GM18858 (cell line): ENCODE results near the gene CLDN19.
"Not testable (repeated sequence)": the region's sequence is repeated elsewhere in the genome, so short reads cannot be mapped to it uniquely, and the experiment has no call there.

Source experiments
- ATAC-seq: cut with Tn5 transposase; IDR thresholded peaks from one replicate; pipeline ENCODE4 v1.9.1; 2021; ENCODE audit not compliant: unreplicated experiment

The CLDN19 gene

DNA sequence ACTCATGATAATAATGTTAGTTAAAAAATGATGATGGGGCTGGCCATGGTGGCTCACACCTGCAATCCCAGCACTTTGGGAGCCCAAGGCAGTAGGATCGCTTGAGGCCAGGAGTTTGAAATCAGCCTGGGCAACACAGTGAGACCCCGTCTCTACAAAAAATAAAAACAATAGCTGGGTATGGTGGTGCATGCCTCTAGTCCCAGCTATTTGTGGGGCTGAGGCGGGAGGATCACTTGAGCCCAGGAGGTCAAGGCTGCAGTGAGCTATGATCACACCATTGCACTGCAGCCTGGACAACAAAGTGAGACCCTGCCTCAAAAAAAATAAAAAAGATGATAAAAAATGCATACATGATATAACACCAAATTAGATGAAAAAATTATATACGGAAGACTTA is 21.5 kb upstream of the CLDN19 start:
- ATAC-seq, result no peak

DNA sequence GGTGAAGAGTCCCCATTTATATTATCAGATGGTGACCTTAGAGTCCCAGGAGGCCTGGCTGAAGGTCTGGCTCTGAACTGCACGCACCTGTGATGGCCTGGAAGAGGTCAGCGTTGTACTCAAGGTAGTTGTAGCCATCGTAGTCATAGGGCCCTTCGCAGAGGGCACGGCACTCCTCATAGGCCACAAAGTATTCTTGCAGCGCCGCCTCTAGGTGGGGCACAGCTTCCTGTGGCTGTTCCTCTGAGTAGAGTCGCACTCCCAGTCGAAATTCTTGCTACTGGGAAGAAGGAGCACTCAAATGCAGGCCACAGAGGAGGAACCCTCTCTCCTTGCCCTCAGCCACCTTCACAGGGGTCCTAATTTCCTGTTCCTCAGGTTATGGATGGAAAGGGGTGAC is 19.1 kb upstream of the CLDN19 start:
- ATAC-seq, result no peak

DNA sequence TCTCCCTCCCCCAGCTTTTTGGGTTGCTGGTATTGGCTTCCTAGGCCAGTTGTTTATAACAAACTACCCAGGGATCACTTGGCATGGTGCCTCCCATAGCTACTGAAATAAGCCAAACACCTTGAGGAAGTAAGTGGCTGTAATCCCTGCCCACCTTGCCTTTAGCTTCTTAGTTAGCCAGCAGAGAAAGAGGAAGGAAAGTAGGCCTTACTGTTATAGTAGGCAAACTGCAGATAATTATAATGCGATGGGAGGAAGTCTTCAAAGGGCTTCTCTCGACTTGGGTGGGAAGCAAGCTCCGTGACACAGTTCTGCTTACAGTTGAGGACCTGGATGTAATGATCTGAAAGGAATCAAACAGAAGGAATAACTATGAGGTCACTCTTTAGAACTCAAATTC is 18.6 kb upstream of the CLDN19 start:
- no peak for ATAC-seq

DNA sequence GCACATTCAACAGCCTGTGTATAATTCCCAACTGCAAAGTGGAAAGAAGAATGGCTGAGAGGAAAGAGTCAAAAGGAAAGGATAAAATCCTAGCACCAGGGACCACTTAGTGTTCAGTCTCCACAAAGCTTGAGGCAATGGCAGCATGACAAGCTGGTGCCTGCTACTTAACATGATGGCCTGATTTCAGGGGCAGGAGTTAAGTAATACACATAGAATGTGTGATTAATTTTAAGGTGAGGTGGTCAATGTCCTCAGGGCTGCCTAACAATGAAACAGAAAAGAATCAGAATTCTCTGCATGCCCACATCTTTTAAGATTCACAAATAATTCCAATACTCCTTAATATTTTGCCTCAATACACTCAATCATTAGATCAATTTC is 17.8 kb upstream of the CLDN19 start:
- ATAC-seq, result no peak

DNA sequence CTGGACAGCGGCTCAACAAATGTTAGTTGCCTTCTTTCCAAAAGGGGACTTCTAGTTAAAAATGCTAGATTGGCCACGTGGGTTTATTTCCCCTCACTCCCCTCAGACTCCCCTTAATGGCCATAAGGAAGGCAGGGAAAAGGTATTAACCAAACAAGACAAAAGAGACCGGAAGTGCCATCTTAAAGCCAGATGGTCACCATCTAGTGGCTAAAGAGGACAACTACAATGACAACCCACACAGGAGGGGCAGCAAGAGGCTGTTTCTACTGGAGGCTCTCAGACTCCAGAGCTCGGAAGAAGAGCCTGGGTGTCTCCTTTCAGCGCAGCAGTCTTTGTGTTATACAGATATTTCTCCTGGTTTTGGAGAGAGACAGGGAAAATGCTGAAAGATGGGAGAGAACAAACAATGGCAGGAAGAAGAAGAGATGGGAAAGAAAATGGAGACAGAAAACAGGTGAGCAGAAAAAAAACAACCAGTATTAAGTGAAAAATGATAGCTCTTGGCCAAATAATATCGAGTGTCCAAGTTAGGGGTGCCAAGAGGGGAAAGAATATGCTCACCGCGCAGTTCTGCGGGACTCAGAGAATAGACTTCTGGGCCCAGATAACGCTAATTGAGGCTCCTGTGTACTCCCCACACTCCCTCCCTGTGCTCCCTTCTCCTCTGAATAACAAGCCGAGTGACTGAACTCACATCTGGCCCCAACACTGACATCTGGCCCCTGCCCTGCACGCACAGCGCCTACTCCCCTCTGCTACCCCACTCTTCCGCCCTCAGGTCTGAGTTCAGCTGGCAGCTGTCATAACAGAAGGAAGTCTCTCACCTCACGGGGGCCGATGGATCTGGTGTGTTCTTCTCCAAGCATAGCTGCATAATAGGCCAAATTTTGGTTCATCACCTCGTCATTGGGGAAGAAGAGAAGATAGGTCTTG is 17.2 kb upstream of the CLDN19 start:
- ATAC-seq, result no peak

DNA sequence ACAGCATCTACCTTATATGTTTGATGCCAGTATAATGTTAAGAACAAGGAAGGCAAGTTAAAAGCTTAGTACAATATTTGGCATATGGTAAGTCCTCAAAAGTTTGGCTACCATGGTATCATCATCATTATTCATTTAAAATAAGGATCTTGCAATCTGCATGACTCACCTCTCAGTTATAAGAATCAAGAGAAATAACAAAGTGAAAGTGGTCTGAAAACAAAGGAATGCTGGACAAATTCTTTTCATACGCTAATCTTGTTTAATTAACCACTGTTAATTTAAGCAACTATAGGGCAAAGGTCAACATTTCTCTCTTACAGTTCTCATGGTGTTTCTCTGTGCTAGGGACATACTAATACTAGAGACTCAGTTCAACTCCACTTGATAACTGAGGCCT is 13.0 kb upstream of the CLDN19 start:
- ATAC-seq, result no peak

DNA sequence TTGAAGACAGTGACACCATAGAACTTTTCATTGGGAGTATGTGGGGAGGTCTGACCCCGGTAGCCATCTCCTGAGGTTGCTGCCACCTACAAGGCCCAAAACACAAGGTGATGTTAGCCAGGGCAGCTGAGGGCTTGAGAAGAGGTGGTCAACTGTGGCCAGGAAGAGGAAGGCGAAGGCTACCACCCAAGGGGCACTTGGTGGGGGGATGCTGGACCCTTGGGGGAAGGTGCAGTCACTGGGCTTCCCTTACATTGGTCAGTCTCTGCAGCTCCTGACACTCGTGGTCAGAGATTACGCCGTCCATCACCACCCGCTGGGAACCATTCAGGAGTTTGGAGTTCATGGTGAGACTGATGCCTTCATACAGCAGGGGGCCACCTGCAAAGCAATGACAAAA is 12.2 kb upstream of the CLDN19 start:
- ATAC-seq, result no peak

DNA sequence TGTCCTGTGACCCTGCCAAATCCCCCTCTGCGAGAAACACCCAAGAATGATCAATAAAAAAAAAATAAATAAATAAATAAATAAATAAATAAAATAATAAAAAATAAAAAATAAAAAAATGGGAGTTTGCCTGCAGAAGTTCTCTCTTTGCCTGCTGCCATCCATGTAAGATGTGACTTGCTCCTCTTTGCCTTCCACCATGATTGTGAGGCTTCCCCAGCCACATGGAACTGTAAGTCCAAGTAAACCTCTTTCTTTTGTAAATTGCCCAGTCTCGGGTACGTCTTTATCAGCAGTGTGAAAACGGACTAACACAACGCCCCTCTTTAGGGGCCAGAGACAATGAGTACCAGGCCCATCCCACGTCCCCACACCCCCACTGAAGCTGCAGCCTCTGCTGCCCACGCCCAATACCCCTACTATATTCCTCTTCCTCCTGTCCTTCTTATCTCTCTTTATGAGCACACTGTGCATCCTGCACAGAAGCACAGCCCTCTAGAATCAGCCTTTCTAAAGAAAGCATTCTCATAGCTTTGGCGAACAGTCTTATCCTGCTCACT is 11.6 kb upstream of the CLDN19 start:
- ATAC-seq, result not testable (repeated sequence)

DNA sequence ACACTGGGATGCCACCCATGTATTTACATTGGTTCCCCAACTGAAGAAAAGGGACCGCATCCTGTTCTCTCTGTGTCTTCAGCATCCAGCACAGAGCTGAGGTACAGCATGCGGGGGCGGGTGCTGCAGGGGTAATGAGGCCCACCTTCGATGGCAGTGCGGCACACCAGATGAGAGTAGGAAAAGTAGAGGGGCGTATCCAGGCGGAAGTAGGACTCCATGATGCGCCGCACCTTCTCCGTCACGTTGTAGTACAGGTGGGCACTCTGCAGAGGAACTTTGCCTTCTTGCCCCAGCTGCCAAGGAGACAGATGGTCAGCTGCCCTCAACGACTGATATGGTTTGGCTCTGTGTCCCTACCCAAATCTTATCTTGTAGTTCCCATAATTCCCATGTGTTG is 10.0 kb upstream of the CLDN19 start:
- ATAC-seq, result no peak

DNA sequence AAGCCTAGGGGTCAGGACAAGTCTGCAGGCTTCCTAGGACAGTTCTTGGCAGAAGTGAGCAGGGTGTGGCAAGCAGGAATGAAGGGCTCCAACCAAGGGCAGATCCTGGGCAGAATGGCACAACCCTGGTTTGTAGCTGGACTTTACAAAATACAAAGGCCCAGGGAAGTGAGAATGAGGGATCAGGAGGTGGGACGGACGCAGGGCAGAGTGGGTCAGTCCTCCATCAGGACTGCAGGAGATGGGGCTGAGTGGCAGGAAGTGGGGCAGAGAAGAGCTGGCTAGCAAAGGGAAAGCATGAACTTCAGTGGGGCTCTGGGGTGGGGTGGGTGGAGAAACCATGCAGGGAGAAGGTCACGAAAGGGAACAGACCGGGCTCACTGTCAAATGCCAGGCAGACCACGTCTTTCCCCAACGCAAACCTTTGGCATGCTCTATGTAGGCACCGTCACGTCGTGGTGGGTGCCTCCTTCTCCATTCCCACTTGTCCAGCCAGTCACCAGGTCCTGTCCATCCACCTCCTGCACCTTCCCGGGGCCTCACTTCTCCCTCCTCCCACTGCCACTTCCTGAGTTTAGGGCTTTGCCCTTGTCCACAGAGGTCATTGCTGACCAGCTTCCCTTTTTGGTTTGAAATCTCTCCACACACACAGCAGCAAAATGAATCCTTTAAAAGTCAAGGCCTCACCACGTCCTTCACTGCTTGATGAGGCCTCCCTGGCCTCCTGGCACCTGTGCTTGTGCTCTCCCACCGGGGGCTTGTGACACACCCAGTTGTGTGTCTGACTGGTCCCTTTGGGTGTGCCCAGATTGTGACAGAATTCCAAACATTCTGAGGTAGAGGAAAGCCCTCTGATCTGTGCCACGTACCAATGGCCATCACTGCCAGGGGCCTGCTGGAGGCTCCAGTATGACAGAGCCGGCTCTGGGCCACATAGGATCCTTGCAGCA is 8.7 kb upstream of the CLDN19 start:
- ATAC-seq, result no peak

DNA sequence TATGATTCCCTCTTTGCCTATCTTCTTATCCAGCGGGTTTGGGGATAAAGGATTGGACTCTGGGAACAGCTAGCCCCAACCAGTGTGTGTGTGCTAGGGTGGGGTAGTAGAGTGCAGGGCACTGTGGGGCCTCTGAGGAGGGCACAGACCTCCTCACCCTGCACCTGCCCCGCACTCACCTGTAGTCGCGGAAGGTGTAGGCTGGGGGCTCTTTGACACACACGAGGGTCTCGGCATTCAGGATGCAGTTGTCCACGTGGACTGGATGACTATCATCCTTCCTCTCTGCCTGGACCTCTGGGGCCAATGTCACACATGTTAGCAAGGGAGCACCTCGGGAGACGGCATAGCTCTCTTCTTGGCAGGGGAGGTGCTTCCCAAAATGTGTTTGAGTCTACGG is 8.0 kb upstream of the CLDN19 start:
- ATAC-seq, result no peak

DNA sequence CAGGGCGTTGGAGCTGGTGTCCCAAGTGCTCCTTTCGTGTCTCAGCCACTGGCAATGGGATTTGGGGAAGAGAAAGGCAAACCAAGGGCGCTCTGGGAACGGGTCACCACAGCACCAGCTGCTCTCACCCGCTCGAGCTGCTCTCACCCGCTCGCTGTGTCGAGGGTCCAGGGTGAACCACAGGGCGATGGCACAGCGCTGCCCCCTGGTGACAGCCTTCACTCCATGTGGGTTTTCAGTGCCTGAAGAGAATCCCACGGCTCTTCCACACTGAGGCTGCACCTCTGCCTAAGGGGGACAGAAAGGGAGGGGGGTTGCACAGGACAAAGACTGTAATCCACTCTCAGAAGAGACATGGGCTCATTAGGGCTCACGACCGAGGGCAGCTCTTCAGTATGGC is 7.1 kb upstream of the CLDN19 start:
- no peak for ATAC-seq

DNA sequence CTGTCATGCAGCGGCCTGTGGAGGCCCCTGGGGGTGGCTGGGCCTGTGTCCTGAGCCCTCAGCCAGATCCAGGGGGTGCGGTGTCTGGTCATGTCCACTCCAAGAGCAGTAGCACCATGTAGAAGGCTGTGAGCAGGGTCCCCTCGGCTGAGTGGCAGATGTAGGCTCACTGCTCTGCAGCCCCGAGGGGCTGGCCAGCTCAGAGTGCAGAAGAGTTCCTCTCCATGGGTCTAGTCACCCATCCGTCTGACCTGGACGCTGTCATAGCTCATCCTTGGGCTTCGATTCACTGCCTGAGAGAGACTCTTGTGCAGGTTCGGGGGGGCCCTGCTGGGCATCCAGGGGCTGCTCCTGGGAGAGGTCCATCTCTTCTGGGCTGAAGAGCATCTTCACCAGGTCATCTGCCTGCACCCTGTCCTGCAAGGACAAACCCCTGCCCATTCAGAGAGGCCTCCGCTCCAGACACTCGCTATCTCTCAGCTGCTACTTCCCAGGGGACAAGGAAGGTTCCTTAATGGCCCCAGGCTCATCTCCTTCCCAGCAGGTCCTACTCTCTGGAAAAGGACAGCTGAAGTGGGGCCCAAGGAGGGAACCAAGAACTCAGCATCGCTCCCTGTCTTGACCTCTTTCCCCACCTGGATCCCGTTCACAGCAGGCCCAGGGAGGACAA is 6.5 kb upstream of the CLDN19 start:
- no peak for ATAC-seq

DNA sequence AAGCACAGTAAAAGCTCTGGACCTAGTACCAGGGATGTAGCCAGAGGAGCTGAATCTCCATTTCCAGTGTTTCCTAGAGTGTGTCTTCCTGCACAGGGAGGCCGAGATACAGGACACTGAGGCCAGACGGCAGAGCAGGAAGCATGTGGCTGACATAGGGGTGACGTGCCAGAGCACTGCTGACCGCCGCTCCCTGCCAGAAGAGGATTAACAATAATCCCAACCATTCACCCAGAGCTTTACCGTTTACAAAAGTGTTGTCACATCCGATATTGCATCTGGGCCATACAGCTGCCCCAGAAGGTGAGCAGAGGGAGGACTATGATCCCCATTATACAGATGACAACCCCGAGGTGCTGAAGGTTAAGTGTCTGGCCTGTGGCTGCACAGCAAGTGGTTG is 5.8 kb upstream of the CLDN19 start:
- no peak for ATAC-seq

DNA sequence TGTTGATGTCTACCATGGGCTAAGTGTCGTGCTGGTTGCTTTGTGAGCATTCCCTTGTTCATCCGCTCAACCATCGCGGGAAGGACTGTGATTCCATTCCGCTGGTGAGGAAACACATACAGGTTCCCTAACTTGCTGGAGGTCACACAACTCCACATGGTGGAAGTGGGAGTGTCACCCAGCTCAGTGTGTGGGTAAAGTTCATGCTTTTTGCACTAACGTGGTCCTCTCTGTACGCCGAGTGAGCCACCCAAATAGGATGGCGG is 4.0 kb upstream of the CLDN19 start:
- no peak for ATAC-seq

DNA sequence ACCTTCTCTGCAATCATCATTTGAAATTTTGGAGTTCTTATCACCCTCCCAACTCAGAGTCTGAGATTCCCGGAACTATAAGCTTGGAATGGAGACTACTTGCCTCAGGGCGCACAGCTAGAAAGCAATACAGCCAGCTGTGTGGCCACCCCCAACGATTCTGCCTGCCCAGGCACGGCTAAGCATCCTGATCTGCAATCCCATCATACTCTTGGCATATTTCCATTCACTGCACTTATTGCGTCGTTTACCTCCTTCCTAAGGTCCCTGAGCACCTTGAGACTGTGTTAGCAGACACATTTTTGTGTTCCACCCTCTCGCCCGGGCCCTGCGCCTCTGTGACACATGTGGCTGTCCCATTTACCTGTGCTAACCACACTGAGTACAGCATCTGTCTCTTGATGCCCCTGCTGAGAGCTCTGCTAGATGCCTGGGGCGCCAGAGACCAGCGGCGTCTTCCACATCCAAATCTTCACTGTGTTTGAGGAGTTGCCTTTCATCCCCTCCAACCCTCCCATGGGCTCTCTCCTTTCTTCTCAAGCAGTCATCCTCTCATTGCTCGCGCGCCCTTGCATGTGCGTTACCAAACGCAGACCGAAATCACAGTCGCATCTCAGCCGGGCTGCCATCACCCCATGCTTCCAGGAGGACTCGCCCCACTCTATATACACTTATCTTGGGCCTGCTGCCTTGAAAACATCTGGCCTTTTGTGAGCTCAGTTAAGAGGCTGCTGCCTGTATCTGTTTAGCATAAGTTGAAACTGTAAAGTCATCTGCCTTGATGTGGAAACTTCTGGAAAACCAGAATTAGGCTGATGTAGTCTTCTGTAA is 3.5 kb upstream of the CLDN19 start:
- no peak for ATAC-seq

DNA sequence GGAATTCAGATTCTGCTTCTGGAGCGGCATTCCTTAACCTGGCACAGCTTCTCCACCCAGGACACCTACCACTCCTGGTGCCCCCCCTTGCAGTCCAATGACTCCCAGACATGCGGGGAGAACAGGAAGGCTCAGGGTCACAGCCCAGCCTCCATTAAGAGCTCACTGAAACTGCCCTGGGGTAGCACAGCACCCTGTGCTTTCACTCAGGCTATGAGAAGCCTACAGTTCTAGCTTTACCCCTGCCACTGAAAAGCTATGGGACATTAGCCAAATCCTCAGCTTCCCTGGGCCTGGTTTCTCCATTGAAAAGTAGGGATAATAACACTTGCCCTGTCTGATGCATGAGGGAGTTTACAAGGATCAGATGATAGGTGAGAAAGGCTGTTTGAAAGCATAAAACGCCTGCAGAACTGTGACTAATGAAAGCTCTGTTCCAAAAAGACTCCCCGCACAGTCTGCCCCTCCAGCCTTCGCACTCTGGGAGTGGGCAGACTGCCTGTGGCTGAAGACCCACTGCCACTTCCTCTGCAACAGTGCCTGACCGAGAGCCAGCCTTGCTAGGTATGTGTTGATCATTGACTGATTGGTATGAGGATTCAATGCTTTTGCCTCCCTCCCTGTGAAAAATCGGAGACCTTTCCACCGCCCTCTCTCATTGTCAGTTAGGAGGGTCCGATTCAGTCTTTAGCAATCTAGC is 2.7 kb upstream of the CLDN19 start:
- no peak for ATAC-seq

DNA sequence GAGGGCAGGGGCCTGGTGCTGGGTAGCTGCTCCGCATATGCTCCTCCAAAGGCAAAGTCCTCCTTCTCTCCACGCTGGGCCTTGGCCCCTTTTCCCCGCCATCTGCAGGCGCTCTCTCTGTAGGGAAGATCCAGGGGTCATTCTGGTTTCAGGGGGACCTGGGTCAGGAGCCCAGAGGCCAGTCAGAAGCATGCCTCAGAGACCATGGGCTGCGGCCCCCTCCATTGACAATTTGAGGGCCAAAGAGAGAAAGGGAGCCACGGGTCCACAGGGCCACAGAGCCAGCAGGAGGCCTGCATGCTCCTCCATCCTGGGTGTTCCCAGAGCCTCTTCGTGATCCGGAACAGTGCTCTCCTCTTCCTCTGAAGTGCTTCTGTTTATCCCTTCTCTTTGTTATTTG is 2.1 kb upstream of the CLDN19 start:
- ATAC-seq, result no peak

DNA sequence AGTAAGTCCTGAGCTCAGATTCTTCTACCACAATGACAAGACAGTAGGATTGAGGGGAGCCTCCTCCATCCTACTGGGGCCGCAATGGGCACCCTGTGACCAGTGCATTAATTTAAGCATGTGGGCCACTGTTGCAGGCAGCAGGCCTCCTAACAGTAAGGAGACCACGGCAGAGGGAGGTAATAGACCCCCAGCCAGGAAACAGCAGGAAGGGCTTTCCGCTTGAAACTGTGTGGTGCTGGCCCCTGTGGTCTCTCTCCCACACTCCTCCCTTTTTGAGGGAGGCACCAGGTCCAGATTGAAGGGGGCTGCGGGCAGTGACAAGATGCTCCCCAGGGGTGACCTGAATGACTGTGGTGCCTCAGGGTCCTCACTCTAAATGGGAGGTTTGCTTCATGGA is 1.7 kb upstream of the CLDN19 start:
- no peak for ATAC-seq
